Right atrium auricular region (tissue), 2 donors: ENCODE results near the gene C15orf61. TPM values are rescaled to one million over a fixed set of nuclear protein-coding genes. Genes with fewer than 3 reads are reported as not detected.

ENCODE experiments used
- DNase-seq: peaks from one replicate; pipeline ENCODE4 v3.0.0-alpha.2; 2019; ENCODE audit warnings: low spot score
- H3K27ac ChIP-seq, 2 donors: fragments of 200-600 bp; sonication (generic); 1 replicate in 1 of 2; 2 replicates in 1 of 2; pipeline ENCODE4 v1.5.1; 2016 to 2019
- H3K27me3 ChIP-seq, 2 donors: fragments of 200-600 bp; sonication (generic); one replicate each; pipeline versions ENCODE4 v1.5.1 to v1.6.0; 2017 to 2019
- H3K36me3 ChIP-seq: fragments of 200-600 bp; sonication (generic); one replicate; pipeline ENCODE4 v1.5.1; 2016
- H3K4me1 ChIP-seq, 2 donors: fragments of 200-600 bp; sonication (generic); one replicate each; pipeline versions ENCODE4 v1.5.1 to v1.6.0; 2017 to 2019
- H3K4me3 ChIP-seq, 2 donors: fragments of 200-600 bp; sonication (generic); 1 replicate in 1 of 2; 2 replicates in 1 of 2; pipeline ENCODE4 v1.5.1; 2017 to 2019; ENCODE audit warnings: mild to moderate bottlenecking in 1 of 2, moderate library complexity in 1 of 2
- H3K9me3 ChIP-seq, 2 donors: fragments of 200-600 bp; sonication (generic); one replicate each; pipeline ENCODE4 v1.5.1; 2019
- total RNA-seq, 2 donors: library from RNA; depleted of rRNA; stranded (reverse); fragments of >200 nt; gene quantifications; one replicate each; pipeline ENCODE4 v1.1.0, GENCODE V29; 2016
- TF ChIP-seq, protein P1 (sequence below), 2 donors: fragments of 200-600 bp; sonication (generic); IDR thresholded peaks; one replicate each; pipeline ENCODE4 v1.5.1; 2019; ENCODE audit warnings: antibody characterized with exemption in 2 of 2

Gene C15orf61
- total RNA-seq, 2 donors from 2014 or later: 6.2 to 7.0 TPM

DNA sequence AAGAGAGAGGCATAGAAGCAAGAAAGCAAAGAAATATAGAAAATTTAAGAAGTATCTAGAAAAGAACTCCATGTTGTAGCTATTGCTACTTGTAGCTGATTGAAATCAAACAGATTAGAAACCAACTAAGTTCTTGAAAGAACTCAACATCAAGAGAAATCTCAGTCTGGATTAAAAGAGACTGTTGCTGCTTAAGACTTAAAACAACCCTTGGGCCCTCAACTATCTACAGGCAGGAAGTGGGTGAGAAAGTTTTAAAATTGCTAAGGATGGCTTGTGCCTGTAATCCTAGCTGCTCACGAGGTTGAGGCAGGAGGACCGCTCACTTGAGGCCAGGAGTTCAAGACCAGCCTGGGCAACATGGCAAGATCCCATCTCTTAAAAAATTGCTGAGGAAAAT lies 39.3 kb upstream of the C15orf61 start:
- no peak overlapping the region for H3K4me3 ChIP-seq
- H3K36me3 ChIP-seq: no peaks in the 10 kb centered on the region
- H3K27me3 ChIP-seq: no peaks in the 10 kb centered on the region
- peaks cover 0 to 10% of the 10 kb centered on the region in 2 donors for H3K9me3 ChIP-seq
- no peak for DNase-seq
- TF ChIP-seq, protein P1, sequence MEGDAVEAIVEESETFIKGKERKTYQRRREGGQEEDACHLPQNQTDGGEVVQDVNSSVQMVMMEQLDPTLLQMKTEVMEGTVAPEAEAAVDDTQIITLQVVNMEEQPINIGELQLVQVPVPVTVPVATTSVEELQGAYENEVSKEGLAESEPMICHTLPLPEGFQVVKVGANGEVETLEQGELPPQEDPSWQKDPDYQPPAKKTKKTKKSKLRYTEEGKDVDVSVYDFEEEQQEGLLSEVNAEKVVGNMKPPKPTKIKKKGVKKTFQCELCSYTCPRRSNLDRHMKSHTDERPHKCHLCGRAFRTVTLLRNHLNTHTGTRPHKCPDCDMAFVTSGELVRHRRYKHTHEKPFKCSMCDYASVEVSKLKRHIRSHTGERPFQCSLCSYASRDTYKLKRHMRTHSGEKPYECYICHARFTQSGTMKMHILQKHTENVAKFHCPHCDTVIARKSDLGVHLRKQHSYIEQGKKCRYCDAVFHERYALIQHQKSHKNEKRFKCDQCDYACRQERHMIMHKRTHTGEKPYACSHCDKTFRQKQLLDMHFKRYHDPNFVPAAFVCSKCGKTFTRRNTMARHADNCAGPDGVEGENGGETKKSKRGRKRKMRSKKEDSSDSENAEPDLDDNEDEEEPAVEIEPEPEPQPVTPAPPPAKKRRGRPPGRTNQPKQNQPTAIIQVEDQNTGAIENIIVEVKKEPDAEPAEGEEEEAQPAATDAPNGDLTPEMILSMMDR (IDR thresholded peaks at IDR 0.05): no peak
- H3K4me1 ChIP-seq: no peaks in the 10 kb centered on the region
- H3K27ac ChIP-seq: no peak overlapping the region

DNA sequence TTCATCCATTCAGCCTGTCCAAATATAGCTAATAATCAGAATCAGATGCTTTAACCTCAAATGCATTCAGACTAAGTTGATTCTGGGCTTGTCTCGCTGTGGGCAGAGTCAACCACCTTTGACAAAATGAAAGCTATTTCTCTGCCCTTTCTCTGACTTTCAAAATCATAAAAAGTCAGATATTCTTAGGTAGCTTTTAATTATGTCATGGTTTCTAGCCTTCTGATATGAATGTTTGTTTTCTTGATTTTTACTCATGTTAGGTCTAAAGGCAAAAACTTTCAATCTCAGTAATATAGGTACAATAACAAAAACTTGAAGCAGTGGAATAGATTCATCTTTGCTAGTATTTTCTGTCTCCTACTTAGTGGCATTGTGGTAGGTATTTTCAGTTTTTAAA lies 25.3 kb upstream of the C15orf61 start:
- H3K27ac ChIP-seq: no peak overlapping the region
- H3K9me3 ChIP-seq: no peaks in the 10 kb centered on the region
- H3K36me3 ChIP-seq: no peaks in the 10 kb centered on the region
- TF ChIP-seq, protein P1 (IDR thresholded peaks at IDR 0.05): no peak
- no peaks in the 10 kb centered on the region for H3K4me1 ChIP-seq
- H3K27me3 ChIP-seq: no peaks in the 10 kb centered on the region
- no peak for DNase-seq
- no peak overlapping the region for H3K4me3 ChIP-seq

DNA sequence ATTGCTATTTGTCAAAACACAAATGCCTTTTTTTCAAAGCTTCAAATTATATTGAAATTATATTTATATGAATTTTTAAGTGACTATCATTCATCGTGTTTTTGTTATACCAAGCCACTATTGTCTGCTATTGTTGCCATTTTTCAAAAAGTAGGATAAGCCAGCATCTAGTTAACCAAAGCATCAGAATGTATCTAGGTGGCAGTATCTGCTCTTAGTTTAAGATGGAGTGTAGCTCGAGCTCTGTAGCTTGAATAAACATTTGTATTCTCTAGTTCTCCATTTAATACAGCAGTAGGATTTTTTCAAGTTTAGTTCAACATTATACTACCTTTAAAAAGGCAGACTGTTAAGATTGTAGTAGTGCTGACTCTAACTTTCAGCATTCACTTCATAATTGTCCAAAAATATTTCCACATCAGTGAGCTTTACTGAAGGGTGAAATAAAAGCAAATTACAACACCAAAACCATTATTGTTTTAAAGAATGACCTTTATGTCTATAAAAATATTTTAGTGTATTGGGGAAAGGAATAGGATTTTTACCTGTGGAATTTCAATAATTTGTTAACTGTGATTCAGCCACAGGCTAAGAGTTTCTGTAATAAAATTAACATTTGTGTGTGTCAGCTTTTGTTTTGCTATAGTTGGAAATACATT lies 19.6 kb upstream of the C15orf61 start:
- no peaks in the 10 kb centered on the region for H3K27me3 ChIP-seq
- no peaks in the 10 kb centered on the region for H3K9me3 ChIP-seq
- DNase-seq: no peak
- TF ChIP-seq, protein P1 (IDR thresholded peaks at IDR 0.05): peak in 1 of 2 donors; percentile 55
- H3K4me3 ChIP-seq: no peak overlapping the region
- H3K27ac ChIP-seq: no peak overlapping the region
- no peaks in the 10 kb centered on the region for H3K4me1 ChIP-seq
- no peaks in the 10 kb centered on the region for H3K36me3 ChIP-seq

DNA sequence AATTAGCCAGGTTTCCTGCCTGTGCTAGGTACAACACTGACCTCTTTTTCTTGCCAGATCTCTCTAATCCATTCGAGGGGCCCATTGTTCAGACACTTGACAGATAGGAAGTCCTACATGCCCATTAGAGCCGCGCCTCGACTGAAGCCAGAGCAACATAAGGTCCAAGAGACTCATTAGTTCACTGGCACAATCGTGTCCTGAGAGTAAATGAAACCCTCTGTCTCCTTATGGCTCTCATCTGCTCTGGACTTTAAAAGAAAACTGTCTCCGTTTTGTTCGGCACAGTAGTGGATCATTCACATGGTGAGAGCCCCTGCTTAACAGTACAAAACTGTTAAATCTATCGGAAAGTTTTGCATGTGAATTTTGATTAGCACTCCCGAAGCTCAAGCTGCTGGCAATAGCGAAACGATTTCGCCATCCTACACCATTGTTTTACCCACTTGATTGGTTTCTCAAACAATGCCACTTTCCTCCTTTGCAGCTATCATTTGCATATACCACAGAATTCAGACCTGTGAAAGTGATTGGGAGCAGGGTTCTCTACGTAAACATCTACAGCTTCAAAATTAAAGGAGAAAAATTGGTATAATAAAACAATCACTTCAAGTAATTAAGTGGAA lies 19.0 kb upstream of the C15orf61 start:
- Histone ChIP-seq H3K4me3 (no peak overlapping the region), H3K4me1 (no peaks in the 10 kb centered on the region), H3K9me3 (no peaks in the 10 kb centered on the region), H3K27me3 (no peaks in the 10 kb centered on the region), H3K36me3 (no peaks in the 10 kb centered on the region), H3K27ac (no peak overlapping the region)
- DNase-seq: no peak
- TF ChIP-seq, protein P1 (IDR thresholded peaks at IDR 0.05): no peak

DNA sequence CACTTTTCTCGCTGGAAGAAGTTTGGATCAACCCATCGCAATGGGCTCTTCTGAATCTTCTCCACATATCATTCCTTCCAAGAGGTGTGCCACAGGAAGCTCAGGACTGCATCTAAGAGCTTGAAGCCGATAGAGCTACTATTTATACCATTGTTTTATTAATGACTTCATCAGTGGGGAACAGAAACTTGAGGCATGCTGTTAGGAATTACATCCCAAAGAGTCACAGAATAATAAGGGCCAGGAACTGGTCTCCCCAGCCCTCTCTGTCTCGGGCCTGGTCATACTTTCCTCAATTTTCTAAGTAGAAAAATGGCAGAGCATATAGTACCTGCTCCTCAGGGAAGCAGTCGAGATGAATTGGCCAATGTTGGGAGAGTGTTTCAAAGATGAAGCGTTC lies 16.9 kb upstream of the C15orf61 start:
- Histone ChIP-seq H3K4me3 (no peak overlapping the region), H3K9me3 (no peaks in the 10 kb centered on the region), H3K27me3 (no peaks in the 10 kb centered on the region), H3K36me3 (no peaks in the 10 kb centered on the region), H3K4me1 (no peaks in the 10 kb centered on the region), H3K27ac (no peak overlapping the region)
- DNase-seq: no peak
- TF ChIP-seq, protein P1 (IDR thresholded peaks at IDR 0.05): no peak
